HG03064 (cell line): ENCODE measurements around the gene DGKD.
A peak's percentile ranks its signal among the peaks of the same experiment; 100 is the strongest.
"Not testable (repeated sequence)": the region's sequence is repeated elsewhere in the genome, so short reads cannot be mapped to it uniquely, and the experiment has no call there.

ENCODE experiments used
- ATAC-seq: cut with Tn5 transposase; IDR thresholded peaks from one replicate; pipeline ENCODE4 v1.9.1; 2021; ENCODE audit warnings: low read depth; ENCODE audit not compliant: unreplicated experiment

The DGKD gene

DNA sequence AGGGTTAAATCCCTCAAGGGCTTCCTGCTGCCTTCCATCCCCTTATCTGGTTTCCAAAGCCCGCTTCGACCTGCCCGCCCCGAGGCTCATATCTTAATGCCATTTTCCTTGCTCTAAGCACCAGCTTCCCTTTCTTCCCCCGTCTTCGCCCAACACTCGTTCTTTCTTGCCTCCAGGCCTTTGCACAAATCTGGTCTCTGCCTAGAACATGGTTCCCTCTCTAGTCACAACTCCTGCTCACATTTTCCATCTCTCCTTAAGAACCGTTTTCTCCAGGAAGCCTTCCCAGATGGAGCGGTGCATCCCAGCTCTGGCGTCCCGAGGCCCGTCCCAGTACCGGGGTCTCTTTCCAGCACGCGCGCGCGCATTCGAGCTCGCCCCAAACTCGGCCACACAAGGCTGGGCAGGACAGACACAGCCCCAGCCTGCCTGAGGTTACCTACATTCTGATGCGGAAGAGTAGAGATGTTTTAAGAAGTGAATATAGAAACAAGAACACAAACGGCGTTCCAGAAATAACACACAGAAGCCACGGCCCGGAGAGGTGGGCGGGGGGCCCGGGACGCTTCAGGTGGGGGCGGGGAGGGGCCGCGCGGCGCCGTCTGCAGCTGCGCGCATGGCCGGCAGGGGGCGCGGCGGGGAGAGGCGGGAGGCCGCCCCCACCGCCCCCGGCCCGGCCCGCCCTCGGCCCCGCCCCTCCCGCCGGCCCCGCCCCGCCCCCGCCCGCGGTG, at the start of gene DGKD:
Gene DGKD (plus strand): TSS at position 726 of the 731 bp plus-strand sequence. CDS start 25 bp downstream, outside the sequence.
- ATAC-seq = peak; percentile 45

- no peak for ATAC-seq
These were observed 46.7 kb upstream of the DGKD start, which contains the start of gene SAG for GRCh38 chr2:233307565-233307964. SAG (plus strand) TSS chr2:233307816; CDS start chr2:233309190, 1,374 bp downstream.

DNA sequence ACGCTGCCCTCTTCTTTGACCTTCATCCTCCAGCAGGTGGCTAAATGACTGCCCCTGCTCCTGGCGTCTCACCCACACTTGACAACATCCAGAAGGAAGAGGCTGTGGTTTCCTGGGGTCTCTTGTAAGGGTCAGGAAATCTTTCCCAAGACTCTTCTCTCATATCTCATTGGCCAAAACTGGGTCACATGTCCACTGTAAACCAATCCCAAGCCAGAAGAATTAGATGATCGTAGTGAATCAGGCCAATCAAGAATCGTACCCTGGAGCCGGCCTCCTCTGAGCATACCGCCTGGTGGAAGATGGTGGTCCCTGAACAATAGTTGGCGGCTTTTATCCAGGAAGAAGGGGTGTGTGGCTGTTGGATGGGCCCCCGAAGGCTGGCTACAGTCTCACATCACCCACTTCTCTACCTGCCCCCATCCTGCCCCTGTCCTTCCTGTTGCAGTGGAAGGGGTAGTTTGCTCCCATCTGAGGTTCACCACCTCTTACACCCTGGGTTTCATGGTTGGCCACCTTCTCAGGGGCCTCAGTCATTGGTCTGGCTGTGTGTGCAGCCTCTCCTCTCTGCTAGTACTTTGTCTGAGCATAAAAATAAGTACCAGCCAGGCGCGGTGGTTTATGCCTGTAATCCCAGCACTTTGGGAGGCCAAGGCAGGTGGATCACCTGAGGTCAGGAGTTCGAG, 42.9 kb upstream of the DGKD start:
- no peak for ATAC-seq

GRCh38 chr2:233312874-233313273, 41.4 kb upstream of the DGKD start:
- ATAC-seq = no peak

GRCh38 chr2:233314180-233314925, 39.9 kb upstream of the DGKD start:
- ATAC-seq = no peak

- ATAC-seq = no peak
These were observed 36.9 kb upstream of the DGKD start for GRCh38 chr2:233317196-233317943.

- ATAC-seq = no peak
These were observed 35.0 kb upstream of the DGKD start for GRCh38 chr2:233319256-233319655.

- ATAC-seq = no peak
These were observed 33.8 kb upstream of the DGKD start for GRCh38 chr2:233320470-233320869.

DNA sequence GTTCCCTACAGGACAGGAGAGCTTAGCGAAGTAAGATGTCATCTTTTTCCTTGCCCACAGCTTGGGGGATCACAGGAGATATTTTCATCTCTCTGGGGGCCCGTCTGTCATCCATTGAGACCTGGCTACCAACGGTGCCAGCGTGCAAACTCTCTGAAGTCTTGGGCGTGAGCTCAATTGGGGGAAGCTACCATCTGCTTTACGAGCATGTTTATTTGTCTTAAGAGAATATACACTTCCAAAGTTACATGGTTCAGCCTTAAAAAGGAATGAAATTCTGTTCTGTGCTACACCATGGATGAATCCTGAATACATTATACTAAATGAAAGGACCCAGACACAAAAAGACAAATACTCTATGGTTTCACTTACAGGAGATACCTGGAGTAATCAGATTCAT, 33.1 kb upstream of the DGKD start:
- ATAC-seq = no peak

- ATAC-seq = no peak
These were observed 30.4 kb upstream of the DGKD start for GRCh38 chr2:233323851-233324250.

DNA sequence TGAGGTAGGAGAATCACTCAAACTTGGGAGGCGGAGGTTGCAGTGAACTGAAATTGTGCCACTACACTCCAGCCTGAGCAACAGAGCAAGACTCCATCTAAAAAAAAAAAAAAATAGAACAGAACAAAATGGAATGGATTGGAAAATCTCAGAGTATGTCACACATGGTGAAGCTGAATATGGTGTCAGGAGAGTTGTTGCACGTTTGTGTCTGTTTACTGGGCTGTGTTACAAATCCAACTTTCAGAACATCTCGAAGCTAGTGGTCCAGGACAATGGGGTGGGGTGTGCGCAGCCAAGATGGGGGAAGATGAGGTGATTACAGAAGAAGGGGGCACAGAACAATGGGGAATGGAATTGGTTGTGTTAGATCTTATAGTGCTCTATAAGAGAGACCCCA, 29.0 kb upstream of the DGKD start:
- ATAC-seq = no peak

- ATAC-seq = no peak
These were observed 28.5 kb upstream of the DGKD start for GRCh38 chr2:233325814-233326213.

DNA sequence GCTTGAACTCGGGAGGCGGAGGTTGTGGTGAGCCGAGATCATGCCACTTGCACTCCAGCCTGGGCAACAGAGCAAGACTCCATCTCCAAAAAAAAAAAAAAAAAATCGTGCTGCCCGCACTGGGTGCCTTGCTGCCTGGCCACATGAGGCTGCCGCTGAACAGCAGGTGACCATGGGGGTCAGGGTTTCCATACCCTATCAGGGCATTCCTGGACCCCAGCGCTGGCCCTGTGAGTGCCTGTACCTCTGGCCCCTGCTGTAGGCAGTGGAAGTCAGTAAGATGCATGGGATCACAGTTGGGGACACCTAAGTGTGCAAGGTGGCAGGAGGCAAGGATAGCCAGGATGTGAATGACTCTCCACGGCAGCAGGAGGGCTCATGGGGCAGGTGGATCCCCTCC, 27.8 kb upstream of the DGKD start:
- ATAC-seq = no peak

DNA sequence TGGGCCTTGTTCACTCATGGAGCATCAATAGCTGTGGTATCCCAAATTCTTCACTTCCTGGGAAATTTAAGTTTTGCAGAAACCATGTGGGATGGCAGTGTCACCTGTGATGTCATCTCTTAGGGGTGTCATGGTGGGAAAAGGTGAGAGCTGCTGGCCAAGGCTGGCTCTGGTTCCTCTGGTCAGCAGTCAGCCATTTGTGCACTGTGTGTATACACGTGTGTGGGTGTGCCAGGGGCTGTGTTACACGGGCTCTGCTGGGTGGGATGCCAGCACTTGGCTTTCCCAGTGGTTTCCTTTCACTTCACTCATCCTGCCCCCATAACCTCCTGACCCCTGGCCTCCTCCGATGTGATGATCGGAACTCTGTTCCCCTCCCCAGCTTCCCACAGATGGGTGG, 25.4 kb upstream of the DGKD start:
- ATAC-seq = no peak

DNA sequence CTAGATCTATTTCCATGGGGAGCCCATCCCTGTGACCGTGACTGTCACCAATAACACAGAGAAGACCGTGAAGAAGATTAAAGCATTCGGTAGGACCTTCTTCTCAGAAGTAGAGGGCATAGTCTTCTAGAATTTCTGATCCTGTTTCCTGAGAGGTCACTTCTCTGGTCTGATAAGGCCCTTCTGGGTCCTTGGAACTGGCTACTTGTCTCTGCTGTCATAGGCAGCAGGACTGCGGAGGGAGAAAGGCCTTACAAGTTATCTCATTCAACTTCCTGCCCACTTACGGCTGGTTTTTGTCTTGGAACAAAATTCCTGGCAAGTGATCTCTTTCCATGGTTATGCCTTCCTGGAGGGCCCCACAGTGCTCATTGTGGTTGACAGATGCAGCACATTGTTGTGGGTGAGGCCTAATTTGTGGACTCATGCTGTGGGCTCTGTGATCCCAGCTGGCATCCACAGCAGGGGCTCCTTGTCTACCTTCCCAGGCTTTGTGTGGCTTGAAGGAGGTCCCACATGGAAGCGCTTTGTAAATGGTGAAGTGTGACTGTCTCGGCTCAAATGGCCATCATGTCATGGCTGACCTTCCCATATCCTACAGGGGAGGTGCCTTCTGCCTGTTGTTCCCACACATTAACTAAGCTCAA, 24.7 kb upstream of the DGKD start:
- ATAC-seq = no peak

- peak; percentile 91 for ATAC-seq
These were observed 22.8 kb upstream of the DGKD start for GRCh38 chr2:233331536-233331935.

DNA sequence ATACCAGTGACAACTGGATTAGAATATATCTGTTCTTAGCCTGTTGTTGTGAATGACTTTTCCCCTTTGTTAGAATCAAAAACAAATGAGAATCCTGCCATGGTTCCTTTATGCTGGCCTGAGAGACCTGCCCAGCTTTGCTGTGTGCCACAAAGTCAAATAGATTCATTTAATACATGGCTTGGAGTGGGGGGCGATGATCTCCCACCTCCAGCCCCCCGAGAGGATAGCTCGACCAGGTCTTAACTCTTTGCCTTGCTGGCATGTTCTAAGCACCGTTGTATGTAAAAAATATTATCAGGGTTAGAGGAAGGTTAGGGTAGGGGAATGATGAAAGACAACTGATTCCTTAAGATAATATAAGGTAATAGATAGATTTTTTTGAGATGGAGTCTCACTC, 22.2 kb upstream of the DGKD start:
- ATAC-seq = no peak

DNA sequence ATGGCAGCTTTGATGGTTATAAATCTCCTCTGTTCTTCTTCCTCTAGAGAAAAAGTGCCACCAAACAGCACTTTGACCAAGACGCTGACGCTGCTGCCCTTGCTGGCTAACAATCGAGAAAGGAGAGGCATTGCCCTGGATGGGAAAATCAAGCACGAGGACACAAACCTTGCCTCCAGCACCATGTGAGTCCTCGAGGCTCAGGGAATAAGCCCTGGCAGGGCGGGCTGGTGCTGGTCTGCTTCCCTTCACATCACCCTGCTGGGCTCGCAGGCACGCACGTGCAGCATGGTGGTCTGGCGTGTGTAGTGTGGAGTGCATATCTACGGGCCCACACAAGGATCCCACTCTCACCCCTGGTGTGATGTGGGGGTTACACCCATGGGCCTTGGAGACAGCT, 19.4 kb upstream of the DGKD start:
- no peak for ATAC-seq

- ATAC-seq = not testable (repeated sequence)
These were observed 18.2 kb upstream of the DGKD start for GRCh38 chr2:233336091-233336490.

DNA sequence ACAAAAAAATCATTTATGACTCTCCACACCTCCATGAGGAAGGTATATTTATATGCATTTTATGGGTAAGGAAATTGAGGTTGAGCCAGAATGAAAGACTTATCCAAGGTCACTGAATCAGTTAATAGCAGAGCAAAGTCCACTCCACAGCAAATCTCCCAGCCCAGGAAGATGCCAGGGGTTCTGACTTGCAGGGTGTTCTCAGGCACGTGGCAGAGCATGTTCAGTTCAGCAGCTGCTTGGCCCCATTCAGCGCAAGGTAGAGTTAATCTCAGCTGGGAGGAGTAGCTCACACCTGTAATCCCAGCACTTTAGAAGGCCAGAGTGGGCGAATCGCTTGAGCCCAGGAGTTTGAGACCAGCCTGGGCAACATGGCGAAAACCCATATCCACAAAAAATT, 17.8 kb upstream of the DGKD start:
- no peak for ATAC-seq
